Measurements from ENCODE around the gene MRPL2.
A peak's percentile ranks its signal among the peaks of the same experiment; 100 is the strongest.

Gene MRPL2

GRCh38 chr6:43016943-43017334, 42.3 kb downstream of the MRPL2 start:
- DNase-seq = no peak

GRCh38 chr6:43016176-43016942, 42.9 kb downstream of the MRPL2 start:
- DNase-seq = no peak

GRCh38 chr6:43014434-43014909, 44.8 kb downstream of the MRPL2 start:
- DNase-seq = no peak

GRCh38 chr6:43013843-43014433, 45.3 kb downstream of the MRPL2 start, which contains the start of the genes KLHDC3 and MEA1:
TSS of gene KLHDC3 (plus strand) at chr6:43014249. CDS start at chr6:43017193, 2,944 bp downstream.
TSS of gene MEA1 (minus strand) at chr6:43013946. CDS start at chr6:43013813, 133 bp downstream.
- peak; percentile 98 to 99 for DNase-seq

- no peak for DNase-seq
Measured at GRCh38 chr6:43013097-43013842, 46.0 kb downstream of the MRPL2 start.

- no peak for DNase-seq
Measured at GRCh38 chr6:43012364-43012763, 46.9 kb downstream of the MRPL2 start.

- no peak for DNase-seq
Measured at GRCh38 chr6:43011207-43011606, 48.0 kb downstream of the MRPL2 start.

GRCh38 chr6:43009124-43009523, 50.1 kb downstream of the MRPL2 start:
- DNase-seq = peak; percentile 29 to 38

GRCh38 chr6:43007126-43007525, 52.1 kb downstream of the MRPL2 start:
- no peak for DNase-seq

- DNase-seq = no peak
Measured at GRCh38 chr6:43006251-43006650, 53.0 kb downstream of the MRPL2 start.

GRCh38 chr6:43005844-43006243, 53.4 kb downstream of the MRPL2 start:
- DNase-seq = no peak
